Middle frontal gyrus (tissue), 1 donor: ENCODE measurements around the gene TEX2.
"Not testable (repeated sequence)": the region's sequence is repeated elsewhere in the genome, so short reads cannot be mapped to it uniquely, and the experiment has no call there.

Experiments
- DNase-seq: peaks from one replicate; pipeline ENCODE4 v3.0.0-alpha.2; 2015; ENCODE audit warnings: low spot score; ENCODE audit errors: extremely low spot score

The TEX2 gene

DNA sequence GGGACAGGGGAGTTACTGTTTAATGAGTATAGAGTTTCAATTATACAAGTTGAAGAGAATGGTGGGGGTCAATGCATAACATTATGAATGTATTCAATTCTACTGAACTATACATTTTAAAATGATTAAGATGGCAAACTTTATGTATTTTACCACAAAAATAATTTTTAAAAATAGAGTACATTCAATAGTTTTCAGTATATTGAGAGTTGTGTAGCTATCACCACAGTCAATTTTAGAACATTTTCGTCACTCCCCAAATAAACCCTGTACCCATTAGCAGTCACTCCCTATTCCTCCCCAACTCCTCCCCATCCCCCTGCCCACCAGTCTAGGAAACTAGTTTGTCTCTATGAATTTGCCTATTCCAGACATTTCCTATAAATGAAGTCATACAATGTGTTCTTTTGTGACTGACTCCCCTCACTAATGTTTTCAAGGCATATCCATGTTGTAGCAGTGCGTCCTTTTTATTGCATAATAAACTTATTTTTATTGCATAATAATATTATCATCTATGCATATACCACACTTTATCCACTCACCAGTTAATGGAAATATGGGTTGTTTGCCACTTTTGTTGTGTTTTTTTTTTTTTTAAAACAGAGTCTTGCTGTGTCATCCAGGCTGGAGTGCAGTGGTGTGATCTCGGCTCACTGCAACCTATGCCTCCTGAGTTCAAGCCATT, 80.6 kb downstream of the TEX2 start:
- no peak for DNase-seq

DNA sequence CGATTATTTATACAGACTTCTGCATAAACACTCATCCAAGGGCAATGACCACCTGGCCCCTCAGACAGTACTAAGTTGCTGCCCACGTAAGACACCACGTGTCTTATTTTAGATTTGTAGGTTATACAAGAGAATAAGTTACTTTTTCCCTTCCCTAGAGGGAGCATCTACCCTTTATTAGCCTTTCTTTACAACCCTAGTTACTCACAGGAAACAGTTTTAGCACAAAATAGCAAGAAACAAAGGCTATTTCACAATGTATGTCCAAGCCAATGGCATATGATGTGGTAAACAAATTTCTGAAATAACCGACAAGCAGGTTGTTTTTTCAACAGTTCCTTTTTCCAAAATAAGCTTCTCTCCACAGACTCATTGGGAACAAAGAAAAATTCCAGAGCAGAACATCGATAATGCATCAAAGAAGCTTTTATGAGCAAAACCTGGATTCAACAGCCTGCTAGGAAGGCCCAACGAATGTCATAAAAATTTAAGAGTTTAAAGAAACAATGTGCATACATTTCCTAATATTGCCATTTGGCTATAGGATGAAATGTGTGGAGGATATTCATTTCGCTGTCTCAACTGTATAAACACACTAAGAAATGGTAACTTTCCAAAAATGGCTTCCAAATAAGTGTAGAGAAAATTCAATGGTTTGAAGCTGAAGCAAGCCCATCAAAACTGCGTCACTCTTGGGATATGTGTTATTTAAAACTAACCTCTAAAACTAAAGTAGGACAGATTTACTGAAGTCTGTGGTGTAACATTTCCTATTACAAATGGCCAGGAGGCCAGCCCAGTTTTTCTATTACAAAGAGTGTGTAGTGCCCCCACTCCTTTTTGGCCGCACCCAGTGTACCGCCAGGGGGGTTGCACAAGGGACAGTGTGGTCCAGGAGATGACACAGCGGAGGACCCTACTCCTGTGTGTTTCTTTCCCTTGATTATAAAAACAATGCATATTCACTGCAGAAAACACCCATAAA, 82.7 kb downstream of the TEX2 start:
- no peak for DNase-seq

DNA sequence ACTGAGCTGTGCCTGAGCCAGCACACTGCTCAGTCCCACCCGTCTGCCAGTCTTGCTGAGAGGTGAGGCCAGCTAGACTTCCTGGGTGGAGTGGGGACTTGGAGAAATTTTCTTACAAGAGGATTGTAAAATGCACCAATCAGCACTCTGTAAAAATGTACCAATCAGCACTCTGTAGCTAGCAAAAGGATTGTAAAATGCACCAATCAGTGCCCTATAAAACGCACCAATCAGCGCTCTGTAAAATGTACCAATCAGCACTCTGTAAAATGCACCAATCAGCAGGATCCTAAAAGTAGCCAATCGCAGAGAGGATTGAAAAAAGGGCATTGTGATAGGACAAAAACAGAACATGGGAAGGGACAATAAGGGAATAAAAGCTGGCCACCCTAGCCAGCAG, 84.0 kb downstream of the TEX2 start:
- not testable (repeated sequence) for DNase-seq

DNA sequence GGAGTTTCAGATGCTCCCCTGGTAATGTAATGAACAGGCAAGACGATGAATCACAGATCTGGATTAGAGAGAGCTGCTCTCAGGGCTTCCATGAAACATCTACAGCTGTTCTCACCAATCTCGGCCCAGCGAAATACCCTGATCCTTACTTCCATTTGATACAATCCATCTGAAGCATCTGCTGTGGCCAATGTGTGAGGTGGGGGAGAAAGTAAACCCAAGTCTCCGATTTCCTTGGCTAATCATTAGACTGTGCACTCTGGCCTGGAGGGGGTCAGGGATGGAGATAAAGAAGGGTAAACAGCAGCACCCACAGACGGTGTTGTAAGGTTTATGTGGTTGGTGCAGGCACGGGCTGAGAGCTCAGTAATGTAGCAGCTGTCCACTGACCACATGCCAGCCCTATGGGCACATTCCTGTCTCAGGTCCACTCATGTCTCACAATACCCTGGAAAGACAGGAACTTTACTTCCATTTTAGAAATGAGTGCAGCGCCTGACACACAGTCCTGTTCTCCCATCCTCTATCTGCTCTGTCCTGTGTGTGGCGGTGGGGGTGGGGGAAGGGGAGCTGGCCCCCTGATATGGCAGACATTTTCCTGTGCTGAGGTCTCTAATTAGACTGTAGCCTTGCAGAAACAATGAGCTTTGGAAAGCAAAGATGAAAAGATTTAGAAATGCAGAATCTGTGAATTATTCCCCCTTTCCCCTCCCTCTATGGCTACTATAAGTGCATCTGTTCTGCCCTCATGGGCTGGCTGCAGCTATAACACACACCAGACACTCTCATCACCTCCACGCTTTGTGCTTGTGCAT, 84.8 kb downstream of the TEX2 start:
- no peak for DNase-seq

DNA sequence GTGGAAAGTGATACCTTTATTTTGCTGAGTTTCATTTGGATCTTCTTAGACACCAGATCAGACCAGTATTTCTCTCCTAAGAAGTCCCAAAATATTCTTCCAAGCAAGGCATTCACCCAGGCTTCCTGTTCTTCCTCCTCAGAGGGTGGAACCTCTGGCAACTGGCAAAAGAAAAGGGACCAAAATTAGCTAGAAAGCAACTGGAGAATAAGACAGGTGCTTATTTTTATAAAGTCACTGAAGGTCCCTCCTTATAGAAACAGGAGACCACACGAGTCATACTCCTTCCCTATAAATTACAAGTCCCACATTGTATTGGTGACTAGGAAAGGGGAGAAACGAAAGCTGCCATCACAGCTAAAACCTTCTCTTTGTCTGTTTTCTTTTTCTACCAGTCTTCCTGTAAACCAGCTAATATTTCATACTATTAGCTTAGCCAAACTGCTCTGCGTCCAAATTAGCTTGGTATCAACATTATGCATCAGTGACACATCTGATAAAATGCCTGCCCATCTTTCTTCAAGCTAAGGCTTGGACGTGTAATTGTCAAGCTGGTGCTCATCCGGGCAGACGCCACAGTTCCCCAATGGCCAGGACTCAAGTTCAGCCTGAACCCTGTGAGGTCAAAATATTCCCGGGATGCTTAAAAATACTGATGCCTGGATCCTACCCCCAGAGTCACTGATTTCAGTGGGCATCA, 85.6 kb downstream of the TEX2 start:
- no peak for DNase-seq

DNA sequence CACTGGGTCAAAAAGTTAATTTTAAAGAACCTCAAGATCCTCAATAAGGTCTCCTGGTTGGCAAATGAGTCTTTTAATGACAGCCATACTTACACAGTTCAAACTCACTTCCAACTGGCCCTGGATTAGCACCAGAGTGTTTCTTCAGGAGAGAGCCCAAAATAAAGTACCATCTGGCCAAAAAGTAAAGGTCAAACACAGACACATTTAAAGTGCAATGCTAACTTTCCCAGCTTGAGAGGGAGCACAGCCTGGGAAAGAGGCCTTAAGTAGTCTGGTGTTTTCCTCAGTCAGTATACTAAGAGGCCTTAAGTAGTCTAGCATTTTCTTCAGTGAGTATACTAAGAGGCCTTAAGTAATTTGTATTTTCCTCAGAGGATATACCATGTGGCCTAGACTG, 86.5 kb downstream of the TEX2 start:
- DNase-seq = no peak

DNA sequence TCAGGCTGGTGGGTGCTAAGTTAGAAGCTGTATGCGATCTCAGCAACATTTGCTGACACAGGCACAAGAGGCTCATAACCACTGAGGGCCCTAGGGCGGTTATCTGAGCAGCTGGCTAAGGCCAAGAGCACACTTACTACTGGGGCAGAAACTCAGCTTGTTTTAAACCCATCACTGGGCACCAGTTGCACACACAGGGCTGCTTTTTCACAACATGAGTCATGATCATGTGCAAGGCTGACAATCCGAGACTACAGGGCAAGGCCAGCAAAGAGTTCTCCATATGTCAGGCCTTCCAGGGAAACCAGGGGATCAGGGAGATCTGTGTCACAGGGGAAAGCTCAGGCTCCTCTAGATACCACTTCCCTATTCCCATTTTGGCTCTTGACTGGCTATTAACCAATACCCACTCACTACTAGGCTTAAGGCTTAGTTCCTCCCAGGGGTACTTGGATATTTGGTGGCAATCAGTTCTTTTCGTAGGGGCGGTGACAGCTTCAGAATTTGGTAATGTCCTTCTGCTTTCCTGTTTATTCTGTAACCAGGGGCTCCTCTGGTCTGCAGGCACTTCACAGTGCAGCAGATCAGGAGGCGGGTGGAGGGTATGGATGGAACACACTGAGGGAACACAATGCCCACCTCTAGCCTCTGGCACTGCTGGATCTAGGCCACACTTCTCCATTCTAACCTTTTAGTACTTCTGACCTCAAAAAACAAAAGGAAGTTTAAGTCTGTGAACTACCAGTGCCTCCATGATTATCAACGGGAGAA, 88.2 kb downstream of the TEX2 start:
- DNase-seq = peak; percentile 46

DNA sequence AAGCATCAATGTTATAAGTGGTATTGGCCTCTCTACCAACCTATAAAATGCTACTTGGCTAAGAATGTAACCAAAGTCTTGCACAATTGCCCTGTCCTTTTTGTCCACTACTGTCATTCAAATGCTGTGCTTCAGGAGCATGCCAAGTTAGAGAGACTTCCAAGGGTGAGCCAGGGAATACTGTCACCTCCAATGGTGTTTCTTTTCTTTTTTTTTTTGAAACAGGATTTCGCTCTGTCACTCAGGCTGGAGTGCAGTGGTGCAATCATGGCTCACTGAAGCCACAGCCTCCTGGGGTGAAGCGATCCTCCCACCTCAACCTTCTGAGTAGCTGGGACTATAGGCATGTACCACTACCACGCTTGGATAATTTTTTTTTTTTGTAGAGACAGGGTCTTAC, 89.4 kb downstream of the TEX2 start:
- DNase-seq = no peak

DNA sequence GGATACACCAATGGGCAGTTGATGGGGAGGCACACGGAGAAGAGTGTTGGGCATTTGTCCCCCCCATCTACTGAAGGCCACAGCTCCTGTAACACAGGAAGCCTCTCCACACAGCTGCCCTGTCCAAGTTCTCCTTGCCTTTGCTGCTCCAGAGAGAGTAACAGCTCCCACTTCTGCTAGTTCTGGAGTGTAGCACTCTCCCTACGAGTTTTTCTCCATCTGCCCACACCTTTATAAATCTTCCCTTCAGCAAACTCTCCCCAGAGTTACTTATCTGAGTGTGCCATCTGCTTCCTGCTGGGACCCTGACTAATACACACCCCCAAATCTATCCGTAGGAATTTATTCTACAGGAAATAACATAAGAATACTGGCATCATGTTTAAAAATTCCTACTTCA, 90.5 kb downstream of the TEX2 start:
- no peak for DNase-seq

DNA sequence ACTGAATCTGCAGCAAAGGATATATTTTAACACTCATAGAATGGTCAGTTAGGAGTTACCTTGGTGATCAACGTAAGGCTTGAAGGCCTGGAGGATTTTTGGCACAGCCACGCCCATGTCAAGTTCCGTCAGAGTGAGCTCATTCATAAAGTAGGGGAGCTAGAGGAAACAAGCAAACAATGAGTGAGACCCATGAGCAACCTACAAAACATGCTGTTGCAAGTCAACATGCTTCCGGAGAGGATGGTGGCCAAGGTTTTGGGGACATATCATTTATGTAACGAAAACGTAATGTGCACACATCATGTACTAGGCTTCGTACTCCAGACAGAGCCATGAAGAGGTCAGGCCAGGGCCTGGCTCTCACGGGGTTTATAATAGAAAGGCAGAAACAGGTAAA, 92.0 kb downstream of the TEX2 start:
- DNase-seq = no peak

DNA sequence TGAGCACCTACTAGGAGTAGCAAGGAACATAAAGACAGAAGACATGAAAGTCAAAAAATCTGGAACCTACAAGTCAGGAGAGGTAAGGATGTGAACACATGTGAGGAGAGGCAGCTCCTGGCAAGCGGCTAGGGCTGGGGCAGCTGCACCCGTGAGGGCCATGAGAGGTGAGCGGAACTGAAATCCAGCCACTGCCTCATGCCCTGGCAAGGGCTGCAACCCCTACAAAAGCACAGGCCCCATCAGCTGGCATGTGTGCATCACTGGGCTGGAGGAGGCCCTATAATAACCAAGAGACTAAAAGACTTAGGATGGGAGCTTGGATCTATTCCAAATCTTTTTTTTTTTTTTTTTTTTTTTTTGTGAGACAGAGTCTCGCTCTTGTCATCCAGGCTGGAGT, 92.8 kb downstream of the TEX2 start:
- DNase-seq = no peak

DNA sequence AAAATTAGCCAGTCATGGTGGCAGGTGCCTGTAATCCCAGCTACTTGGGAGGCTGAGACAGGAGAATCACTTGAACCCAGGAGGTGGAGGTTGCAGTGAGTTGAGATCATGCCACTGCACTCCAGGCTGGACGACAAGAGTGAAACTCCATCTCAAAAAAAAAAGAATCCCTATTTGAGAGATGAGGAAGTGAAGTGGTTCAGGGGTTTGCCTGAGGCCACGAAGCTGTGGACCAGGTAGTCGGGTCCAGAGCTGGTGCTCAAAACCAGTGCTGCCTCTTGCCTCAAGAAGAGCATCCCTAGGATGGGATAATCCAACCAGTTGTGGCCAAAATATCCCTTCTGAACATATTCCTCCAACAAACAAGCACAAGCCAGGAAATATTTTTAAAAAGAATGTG, 95.4 kb downstream of the TEX2 start:
- DNase-seq = not testable (repeated sequence)

DNA sequence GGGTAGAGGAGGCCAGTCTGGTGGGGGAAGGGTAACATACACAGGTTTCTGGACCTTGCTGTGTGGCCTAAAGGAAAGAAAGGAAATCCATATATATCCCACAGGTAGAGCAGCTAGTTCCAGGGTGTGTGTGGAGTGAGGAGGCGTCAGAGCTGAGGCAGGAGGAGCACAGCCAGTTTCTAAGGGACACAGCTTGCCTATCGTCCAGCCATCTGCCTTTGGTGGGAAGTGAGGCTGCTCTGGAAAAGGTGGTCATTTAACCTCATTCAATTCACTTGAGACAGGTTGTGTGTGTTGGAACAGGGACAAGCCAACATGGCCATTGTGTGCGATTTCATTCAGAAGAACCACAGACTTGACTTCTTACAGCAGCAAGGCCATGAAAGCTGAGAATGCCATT, 96.2 kb downstream of the TEX2 start:
- DNase-seq = no peak

DNA sequence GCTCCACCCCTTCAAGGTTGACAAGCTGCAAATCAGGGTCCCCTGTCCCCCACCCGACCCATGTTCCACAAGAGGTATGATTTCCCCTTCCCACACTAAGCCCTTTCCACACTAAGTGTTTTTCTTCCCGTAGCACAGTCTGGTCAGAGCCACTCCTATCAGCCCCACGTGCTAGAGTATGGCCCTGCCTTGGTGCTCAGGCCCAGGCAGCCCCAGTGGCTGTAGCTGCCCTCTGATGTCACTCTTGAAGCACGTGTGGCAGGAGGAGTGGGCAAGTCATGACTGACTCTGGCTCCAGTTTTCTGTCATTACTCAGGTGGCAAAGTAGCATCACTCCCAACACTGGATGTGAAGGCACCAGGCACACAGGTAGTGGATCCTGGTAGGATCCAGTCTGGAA, 97.7 kb downstream of the TEX2 start:
- DNase-seq = no peak

DNA sequence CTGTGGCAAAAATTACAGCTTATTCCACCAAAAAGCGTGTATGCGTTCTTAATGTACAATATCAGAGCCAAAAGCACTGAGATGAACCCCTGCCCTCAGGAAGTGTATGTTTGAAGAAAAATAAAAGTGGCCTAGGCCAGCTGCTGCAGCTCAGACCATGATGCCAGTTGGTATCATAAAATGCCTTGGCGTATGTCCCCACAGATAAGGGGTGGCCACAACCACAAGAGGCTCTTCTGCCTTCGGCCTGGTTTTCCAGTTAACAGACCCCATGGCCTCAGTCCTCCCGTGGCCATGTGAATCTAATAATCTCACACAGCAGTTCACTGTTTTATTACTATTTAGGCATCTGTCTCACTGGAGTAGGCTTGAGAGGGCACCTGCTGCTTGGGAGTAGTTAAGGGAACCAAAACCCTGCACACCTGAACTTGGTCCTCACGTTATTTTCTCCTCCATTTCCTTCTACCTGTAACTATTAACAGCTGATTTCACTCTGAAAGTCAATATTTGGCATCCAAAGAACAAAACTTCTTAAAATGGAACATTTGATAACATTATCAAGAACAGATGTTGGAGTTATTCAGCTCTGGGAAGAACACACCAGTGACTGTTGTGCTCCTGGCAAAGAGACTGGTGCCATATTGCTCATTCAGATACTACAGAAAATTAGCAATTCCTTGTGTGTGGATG, 98.3 kb downstream of the TEX2 start:
- no peak for DNase-seq

DNA sequence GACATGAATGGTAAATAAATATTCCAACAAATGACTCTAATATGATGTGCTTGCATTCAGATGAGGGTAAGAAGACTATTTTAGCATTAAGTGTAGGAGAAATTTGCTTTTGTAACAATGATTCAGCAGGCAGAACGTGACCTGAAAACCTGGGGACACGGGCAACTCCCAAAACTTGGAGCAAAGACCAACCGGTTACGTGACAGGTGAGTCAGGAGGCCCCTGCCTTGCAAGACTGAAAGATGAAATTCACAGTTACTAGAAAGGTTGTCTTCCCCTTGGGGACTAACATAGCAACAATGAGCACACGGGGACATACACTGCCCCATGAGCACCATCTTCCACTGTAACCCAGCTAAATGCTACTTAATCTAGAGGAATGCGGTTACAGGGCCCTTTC, 99.6 kb downstream of the TEX2 start:
- DNase-seq = no peak

DNA sequence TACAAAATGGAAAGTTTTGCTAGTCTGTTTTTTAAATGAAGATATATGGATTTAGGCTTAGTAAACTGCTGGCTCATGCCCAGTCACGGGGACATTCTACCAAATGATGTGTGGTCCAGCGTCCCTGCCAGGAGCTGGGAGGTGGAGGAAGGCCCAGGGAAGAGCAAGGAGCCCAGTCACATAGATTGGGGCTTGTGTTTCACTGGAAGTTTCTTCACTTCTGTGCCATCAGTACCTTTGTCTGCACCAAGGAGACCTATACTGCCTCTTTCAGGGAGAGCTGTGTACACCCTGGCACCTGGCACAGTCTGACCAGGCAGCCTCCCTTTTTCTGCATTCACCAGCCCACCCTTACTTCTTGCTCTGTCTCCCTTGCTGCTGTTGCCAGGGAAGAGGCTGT, 100.5 kb downstream of the TEX2 start:
- no peak for DNase-seq

DNA sequence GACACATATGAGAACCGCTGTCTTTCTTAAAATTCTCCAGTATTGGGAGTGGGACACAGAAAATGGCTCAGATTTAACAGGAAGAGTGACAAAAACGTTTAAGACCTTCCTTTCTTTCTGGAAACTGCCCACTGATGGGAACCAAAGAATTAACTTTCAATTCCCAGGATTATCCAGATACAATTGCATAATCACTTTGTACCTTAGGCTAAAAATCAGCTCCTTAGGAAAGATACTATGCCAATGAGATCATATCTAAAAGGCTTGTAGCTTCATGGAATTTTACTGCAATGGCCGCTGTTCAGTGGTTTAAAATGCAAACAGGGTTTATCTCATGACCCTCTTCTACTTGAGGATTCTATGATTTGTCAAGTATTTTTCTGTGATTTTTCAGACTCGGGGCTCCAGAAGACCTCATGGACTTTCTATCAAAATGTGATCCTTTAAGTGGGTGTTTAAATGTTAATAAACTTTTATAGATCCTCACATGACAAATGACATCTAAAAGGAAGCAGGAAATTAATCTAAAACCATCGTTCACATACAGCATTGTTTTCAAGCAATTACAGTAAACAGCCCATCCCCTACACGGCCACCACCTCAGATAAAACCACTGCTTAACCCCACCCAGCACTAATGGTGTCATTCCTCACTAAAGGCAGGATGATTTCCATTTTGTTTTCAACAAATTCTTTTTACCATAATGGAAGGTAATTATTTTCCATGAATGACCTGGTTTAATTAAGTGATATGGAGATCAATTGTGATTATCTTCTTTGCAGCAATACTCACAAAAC, 101.5 kb downstream of the TEX2 start:
- no peak for DNase-seq

DNA sequence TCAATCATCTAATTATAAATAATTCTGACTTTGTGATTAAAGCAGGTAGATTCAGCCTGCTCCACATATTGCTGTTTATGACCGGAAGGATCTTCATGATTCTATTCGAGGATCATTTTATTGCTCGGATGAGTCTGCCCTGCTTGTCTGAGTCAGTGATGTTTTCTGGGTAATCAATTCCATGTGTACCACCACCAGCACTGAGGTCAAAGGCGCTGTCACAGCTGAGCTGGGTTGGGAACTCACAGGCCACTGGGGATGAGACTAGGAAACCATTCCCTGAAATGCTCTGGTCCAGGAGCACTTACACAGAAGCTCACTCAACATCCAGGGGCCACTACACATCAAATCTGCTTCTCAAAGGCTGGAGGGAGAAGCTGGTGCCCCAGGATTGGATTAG, 102.7 kb downstream of the TEX2 start:
- DNase-seq = no peak
